GM23248 (cell line): ENCODE data around the gene POU2AF1. TPM values are rescaled to one million over a fixed set of nuclear protein-coding genes. Genes with fewer than 3 reads are reported as not detected.

ENCODE experiments used
- DNase-seq: peaks from one replicate; pipeline ENCODE4 v3.0.0-alpha.2; 2015
- H2AFZ ChIP-seq: fragments of 200-600 bp; sonication (generic); 2 replicates; pipeline ENCODE4 v1.6.1; 2016; ENCODE audit warnings: antibody characterized with exemption
- H3F3A ChIP-seq: fragments of 200-600 bp; sonication (generic); 2 replicates; pipeline ENCODE4 v1.6.1; 2016; ENCODE audit warnings: mild to moderate bottlenecking, antibody characterized with exemption, mixed run types; ENCODE audit not compliant: insufficient read depth
- H3K27ac ChIP-seq: fragments of 200-600 bp; sonication (generic); 2 replicates; pipeline ENCODE4 v1.5.1; 2016; ENCODE audit warnings: mild to moderate bottlenecking
- H3K27me3 ChIP-seq: fragments of 200-600 bp; sonication (generic); replicated peaks from 2 replicates; pipeline ENCODE4 v1.6.1; 2016; ENCODE audit warnings: mild to moderate bottlenecking; ENCODE audit not compliant: insufficient read depth
- H3K36me3 ChIP-seq: fragments of 200-600 bp; sonication (generic); 2 replicates; pipeline ENCODE4 v1.6.1; 2016; ENCODE audit warnings: low read depth, mild to moderate bottlenecking
- H3K4me1 ChIP-seq: fragments of 200-600 bp; sonication (generic); 2 replicates; pipeline ENCODE4 v1.6.1; 2016; ENCODE audit warnings: mild to moderate bottlenecking; ENCODE audit not compliant: insufficient read depth
- H3K4me2 ChIP-seq: fragments of 200-600 bp; sonication (generic); one replicate; pipeline ENCODE4 v1.6.1; 2016; ENCODE audit warnings: mild to moderate bottlenecking; ENCODE audit not compliant: unreplicated experiment
- H3K4me3 ChIP-seq: fragments of 200-600 bp; sonication (generic); 2 replicates; pipeline ENCODE4 v1.5.1; 2016; ENCODE audit warnings: mild to moderate bottlenecking
- H3K79me2 ChIP-seq: fragments of 200-600 bp; sonication (generic); 2 replicates; pipeline ENCODE4 v1.6.1; 2016; ENCODE audit warnings: mild to moderate bottlenecking; ENCODE audit not compliant: insufficient read depth
- H3K9ac ChIP-seq: fragments of 200-600 bp; sonication (generic); 2 replicates; pipeline ENCODE4 v1.6.1; 2016; ENCODE audit warnings: mild to moderate bottlenecking
- H3K9me2 ChIP-seq: fragments of 200-600 bp; sonication (generic); 2 replicates; pipeline ENCODE4 v1.6.1; 2016; ENCODE audit warnings: mixed run types, mild to moderate bottlenecking, moderate library complexity; ENCODE audit not compliant: insufficient read depth
- H3K9me3 ChIP-seq: fragments of 200-600 bp; sonication (generic); one replicate; pipeline ENCODE4 v1.6.1; 2017; ENCODE audit warnings: low read depth
- H4K20me1 ChIP-seq: fragments of 200-600 bp; sonication (generic); 2 replicates; pipeline ENCODE4 v1.6.0; 2016; ENCODE audit not compliant: insufficient read depth
- EZH2 ChIP-seq: fragments of 200-600 bp; sonication (generic); IDR thresholded peaks from 2 replicates; pipeline ENCODE4 v1.6.1; 2018; ENCODE audit warnings: antibody characterized with exemption, mild to moderate bottlenecking; ENCODE audit not compliant: insufficient read depth, poor library complexity, severe bottlenecking
- EZH2phosphoT487 ChIP-seq: fragments of 200-600 bp; sonication (generic); IDR thresholded peaks from 2 replicates; pipeline ENCODE4 v1.6.1; 2018; ENCODE audit warnings: antibody characterized with exemption, moderate library complexity, mild to moderate bottlenecking, low read depth; ENCODE audit not compliant: insufficient read depth
- WGBS, 2 experiments: methylation state at CpG; one replicate each; pipeline ENCODE4 v1.1.6; 2015 to 2017; ENCODE audit warnings: low lambda C conversion rate in 2 of 2, low coverage in 1 of 2; ENCODE audit errors: missing lambda C conversion rate in 2 of 2; 5-methylcytosine and 5-hydroxymethylcytosine counted together
- in situ Hi-C: fragments of 300-500 bp; cut with MboI; formaldehyde crosslinking; loops from 2 replicates; pipeline ENCODE4 v1.15.0; 2020
- polyA plus RNA-seq: library from polyadenylated mRNA; unstranded; fragments of >200 nt; fragmentation: Nextera tagmentation; extraction: Ambion mirVana; gene quantifications from 2 replicates; pipeline ENCODE4 v1.2.1, GENCODE V29; 2016
- total RNA-seq: library from RNA; depleted of rRNA; stranded (reverse); fragments of >200 nt; shearing (Covaris generic); gene quantifications from 2 replicates; pipeline ENCODE4 v1.2.3, GENCODE V29; 2014

POU2AF1 gene
- total and polyA plus RNA-seq, 2 experiments from 2014 or later = 0.11 to 0.16 TPM

DNA sequence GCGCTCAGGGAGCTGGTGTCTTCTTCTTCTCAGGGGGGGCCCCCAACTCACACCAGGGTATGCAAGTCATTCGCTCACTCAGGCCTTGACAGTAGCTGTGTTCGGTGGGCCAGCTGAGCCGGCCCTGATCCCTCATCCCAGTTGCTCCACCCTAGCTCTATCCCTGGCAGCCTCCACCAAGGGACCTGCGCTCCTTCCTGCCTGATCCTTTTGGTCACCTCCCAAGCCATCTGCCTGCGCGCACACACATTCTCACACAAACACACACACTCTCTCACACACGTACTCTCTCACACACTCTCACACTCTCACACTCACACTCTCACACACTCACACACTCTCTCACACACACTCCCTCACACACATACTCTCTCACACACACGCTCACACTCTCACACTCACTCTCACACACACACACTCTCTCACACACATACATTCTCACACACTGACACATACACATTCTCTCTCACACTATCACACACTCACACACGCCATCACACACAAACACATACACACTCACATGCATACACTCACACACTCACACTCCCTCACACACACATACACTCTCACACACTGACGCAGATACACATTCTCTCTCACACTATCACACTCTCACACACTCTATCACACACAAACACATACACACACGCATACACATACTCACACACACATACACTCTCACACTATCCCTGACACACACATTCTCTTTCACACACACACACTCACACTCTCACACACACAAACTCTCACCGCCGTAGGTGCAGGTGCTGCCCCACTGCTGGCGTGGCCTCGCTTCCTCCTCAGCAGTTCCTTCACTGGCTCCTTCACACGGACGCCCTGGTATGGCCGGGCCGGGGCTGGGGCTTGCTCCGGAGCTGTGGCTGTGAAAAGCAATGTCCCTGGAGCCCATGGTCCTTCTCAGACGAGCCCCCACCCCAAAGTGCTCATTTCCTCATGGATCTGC lies 20.8 kb downstream of the POU2AF1 start:
- in situ Hi-C loops = no loop called here
- WGBS, 2 experiments = 82 to 83% methylated on average over 17 to 21 of the region's 22 CpGs
- no peak overlapping the region for H3K4me2 ChIP-seq
- no peak for DNase-seq
- no peaks in the 10 kb centered on the region for H3K27me3 ChIP-seq
- no peaks in the 10 kb centered on the region for H3F3A ChIP-seq
- H3K79me2 ChIP-seq = no peaks in the 10 kb centered on the region
- H3K9me2 ChIP-seq = no peaks in the 10 kb centered on the region
- H3K36me3 ChIP-seq = no peaks in the 10 kb centered on the region
- no peaks in the 10 kb centered on the region for H4K20me1 ChIP-seq
- H3K4me3 ChIP-seq = no peak overlapping the region
- H3K27ac ChIP-seq = no peak overlapping the region
- TF ChIP-seq EZH2 = no peak
- no peak for TF ChIP-seq EZH2phosphoT487
- no peaks in the 10 kb centered on the region for H3K9me3 ChIP-seq
- H2AFZ ChIP-seq = no peak overlapping the region
- no peak overlapping the region for H3K9ac ChIP-seq
- H3K4me1 ChIP-seq = no peaks in the 10 kb centered on the region

GRCh38 chr11:111357150-111358037 lies 21.7 kb downstream of the POU2AF1 start:
- 84 to 88% methylated on average over 18 of the region's 18 CpGs for WGBS, 2 experiments
- Histone ChIP-seq H3K27ac (no peak overlapping the region), H3K9ac (no peak overlapping the region), H3K9me2 (no peaks in the 10 kb centered on the region), H3K36me3 (no peaks in the 10 kb centered on the region), H3F3A (no peaks in the 10 kb centered on the region), H3K9me3 (no peaks in the 10 kb centered on the region), H3K79me2 (no peaks in the 10 kb centered on the region), H3K4me2 (no peak overlapping the region), H2AFZ (no peak overlapping the region), H3K4me1 (no peaks in the 10 kb centered on the region), H4K20me1 (no peaks in the 10 kb centered on the region), H3K27me3 (no peaks in the 10 kb centered on the region), H3K4me3 (no peak overlapping the region)
- in situ Hi-C loops = no loop called here
- DNase-seq = no peak
- TF ChIP-seq EZH2phosphoT487 = no peak
- TF ChIP-seq EZH2 = no peak

DNA sequence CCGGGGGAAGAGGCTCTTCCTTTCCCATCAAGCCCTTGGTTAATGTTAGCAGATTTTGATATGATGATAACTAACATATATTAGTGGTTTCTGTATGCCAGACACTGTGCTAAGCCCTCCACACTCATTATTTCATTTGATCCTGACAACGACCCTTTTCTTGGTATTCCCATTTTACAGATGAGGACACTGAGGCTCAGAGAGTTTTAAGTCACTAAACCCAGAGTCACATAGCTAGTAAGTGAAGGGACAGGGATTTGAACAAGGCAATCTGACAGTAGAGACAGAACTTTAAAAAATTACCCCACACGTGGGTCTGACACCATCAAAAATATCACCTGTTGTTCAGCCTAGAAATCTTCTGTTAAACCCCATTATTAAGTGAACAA lies 22.4 kb downstream of the POU2AF1 start:
- 44 to 45% methylated on average over 3 of the region's 3 CpGs for WGBS, 2 experiments
- DNase-seq = no peak
- Histone ChIP-seq H3K27ac (no peak overlapping the region), H3K9me2 (no peaks in the 10 kb centered on the region), H3K27me3 (no peaks in the 10 kb centered on the region), H3F3A (no peaks in the 10 kb centered on the region), H3K79me2 (no peaks in the 10 kb centered on the region), H3K36me3 (no peaks in the 10 kb centered on the region), H3K9ac (no peak overlapping the region), H4K20me1 (no peaks in the 10 kb centered on the region), H2AFZ (no peak overlapping the region), H3K4me1 (no peaks in the 10 kb centered on the region), H3K4me3 (no peak overlapping the region), H3K9me3 (no peaks in the 10 kb centered on the region), H3K4me2 (no peak overlapping the region)
- in situ Hi-C loops = no loop called here
- TF ChIP-seq EZH2phosphoT487 (no peak), EZH2 (no peak)

GRCh38 chr11:111355956-111356659 lies 23.0 kb downstream of the POU2AF1 start:
- no peaks in the 10 kb centered on the region for H3K9me2 ChIP-seq
- whole genome bisulfite sequencing, 2 experiments = 49 to 50% methylated on average over 5 of the region's 5 CpGs
- in situ Hi-C loops = no loop called here

More at GRCh38 chr11:111355956-111356659, 23.0 kb downstream of the POU2AF1 start:
- Histone ChIP-seq H3K4me1 (no peaks in the 10 kb centered on the region), H2AFZ (no peak overlapping the region), H3K9me3 (no peaks in the 10 kb centered on the region), H3K9ac (no peak overlapping the region), H3K4me3 (no peak overlapping the region), H3K36me3 (no peaks in the 10 kb centered on the region), H3K27me3 (no peaks in the 10 kb centered on the region), H3K27ac (no peak overlapping the region), H4K20me1 (no peaks in the 10 kb centered on the region), H3K4me2 (no peak overlapping the region), H3F3A (no peaks in the 10 kb centered on the region), H3K79me2 (no peaks in the 10 kb centered on the region)
- DNase-seq = no peak
- TF ChIP-seq EZH2 = no peak
- no peak for TF ChIP-seq EZH2phosphoT487
